ENCODE measurements around the gene TMEM14C. TPM values are rescaled to one million over a fixed set of nuclear protein-coding genes. Genes with fewer than 3 reads are reported as not detected.

TMEM14C gene
- 10 to 100 TPM; 41.5 to 44.2 TPM for total RNA-seq

DNA sequence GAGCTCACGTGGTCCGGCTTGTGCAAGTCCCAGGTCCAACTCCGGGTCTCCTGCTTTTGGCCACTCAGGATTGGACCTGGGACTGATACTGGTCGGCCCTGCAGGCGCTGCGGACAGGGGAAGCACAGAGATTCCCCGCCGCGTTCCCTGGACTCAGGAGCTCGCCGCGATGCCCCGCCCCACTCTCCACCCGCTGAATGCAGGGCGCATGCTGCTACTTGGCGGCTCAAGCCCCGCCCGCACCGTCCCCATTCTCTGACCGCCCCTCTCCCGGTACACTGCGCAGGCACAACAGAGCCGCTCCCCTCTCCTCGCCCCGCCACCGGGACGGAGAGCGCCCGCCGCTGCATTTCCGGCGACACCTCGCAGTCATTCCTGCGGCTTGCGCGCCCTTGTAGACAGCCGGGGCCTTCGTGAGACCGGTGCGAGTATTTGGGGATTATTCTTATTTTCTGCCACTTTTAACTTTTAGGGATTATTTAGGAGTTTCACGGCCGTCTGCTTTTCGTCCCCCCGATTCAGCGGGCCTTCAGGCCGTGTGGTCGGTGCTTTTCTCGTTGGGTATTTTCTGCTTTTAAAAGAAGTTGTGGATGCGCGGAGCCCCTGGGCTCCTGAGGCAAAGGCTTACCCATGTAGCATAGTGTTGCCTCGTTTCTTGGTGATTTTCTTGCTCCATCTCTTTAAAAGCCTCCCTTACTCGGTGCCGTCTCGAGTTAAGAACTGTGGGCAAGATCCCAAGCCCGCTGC, at the start of gene TMEM14C:
Gene TMEM14C (plus strand): TSS at position 251 of the 747 bp plus-strand sequence. CDS start 1,544 bp downstream, outside the sequence.
- H3K27me3 Mint-ChIP-seq, result no peaks in the 10 kb centered on the region
- H3K4me1 Mint-ChIP-seq, result peaks cover 34% of the 10 kb centered on the region
- H3K36me3 Mint-ChIP-seq, result peaks cover 16% of the 10 kb centered on the region
- peak within 1 kb of the TSS; percentile 92 for H3K4me3 Mint-ChIP-seq
- POLR2A ChIA-PET, result interaction anchor here (0.7 to 7.5 kb wide), 5 partner anchors 23 to 194 kb away, joined by 3 to 90 read pairs (median 6); partner anchors contain the start of genes C6orf52, PAK1IP1 and TMEM14B
- ATAC-seq (ENCODE audit: low read depth), result peak; percentile 89
- peaks cover 10% of the 10 kb centered on the region for H3K9me3 Mint-ChIP-seq
- H3K27ac Mint-ChIP-seq, result peak within 1 kb of the TSS; percentile 96
- peak; percentile 84 for DNase-seq

DNA sequence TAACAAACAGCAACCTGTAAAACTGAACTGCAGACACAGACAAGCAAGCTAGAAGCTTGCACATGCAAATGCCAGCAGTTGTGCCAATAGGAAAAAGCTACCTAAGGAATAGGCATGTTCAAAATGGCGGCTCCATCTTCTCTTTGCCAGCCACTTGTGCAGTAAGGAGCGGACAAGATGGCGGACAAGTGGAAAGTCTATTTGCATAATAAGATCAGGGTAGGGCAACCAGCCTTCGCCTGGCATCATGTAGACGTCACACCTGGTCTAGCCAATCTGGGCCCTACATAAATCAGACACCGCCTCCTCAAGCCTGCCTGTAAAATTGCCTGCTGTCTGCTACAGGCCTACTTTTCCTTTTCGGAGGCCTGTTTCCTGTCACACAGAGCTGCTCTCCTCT, 46.5 kb upstream of the TMEM14C start:
- Mint-ChIP-seq H3K27me3 (no peaks in the 10 kb centered on the region), H3K4me3 (no peak overlapping the region), H3K36me3 (peaks cover 8% of the 10 kb centered on the region), H3K4me1 (peaks cover 3% of the 10 kb centered on the region), H3K27ac (no peak overlapping the region), H3K9me3 (peaks cover 3% of the 10 kb centered on the region)
- POLR2A ChIA-PET, result no interaction called here
- DNase-seq (no peak), ATAC-seq (ENCODE audit: low read depth) (no peak)

DNA sequence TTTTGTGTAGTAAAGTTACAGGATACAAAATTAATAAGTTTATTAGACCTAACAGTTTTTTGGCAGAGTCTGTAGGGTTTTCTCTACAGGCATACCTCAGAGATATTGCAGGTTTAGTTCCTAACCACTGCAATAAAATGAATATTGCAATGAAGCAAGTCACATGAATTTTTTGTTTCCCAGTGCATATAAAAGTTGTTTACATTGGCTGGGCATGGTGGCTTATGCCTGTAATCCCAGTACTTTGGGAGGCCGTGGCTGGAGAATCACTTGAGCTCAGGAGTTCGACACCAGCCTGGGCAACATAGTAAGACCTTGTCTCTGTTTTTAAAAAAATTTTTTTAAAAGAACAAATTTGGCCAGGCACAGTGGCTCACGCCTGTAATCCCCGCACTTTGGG, 44.4 kb upstream of the TMEM14C start:
- no peak overlapping the region for H3K4me3 Mint-ChIP-seq
- peaks cover 4% of the 10 kb centered on the region for H3K9me3 Mint-ChIP-seq
- no peaks in the 10 kb centered on the region for H3K27me3 Mint-ChIP-seq
- peaks cover 20% of the 10 kb centered on the region for H3K36me3 Mint-ChIP-seq
- H3K4me1 Mint-ChIP-seq, result peaks cover 20% of the 10 kb centered on the region
- POLR2A ChIA-PET, result interaction anchor here (0.6 kb wide), 1 partner anchor 81 kb away, joined by 4 read pairs; no protein-coding TSS in a partner anchor
- H3K27ac Mint-ChIP-seq, result no peak overlapping the region
- ATAC-seq (ENCODE audit: low read depth) (no peak), DNase-seq (no peak)

DNA sequence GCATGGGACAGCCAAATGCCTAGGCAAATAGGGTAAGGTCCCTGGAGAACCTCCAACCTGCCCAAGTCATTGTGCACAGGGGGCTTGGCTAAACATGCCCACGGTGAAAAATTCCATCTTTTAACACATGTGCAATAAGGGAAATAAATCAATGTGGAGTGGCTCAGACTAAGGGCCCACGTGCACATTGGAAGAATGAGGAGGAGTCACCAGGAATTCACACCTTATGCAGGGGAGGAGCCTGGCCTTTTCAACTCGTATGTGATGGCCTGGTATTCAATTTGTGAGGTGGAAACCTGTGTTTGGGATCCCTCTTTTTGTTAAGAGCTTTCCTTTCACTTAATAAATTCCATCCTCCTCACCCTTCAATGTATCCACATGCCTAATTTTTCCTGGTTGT, 41.1 kb upstream of the TMEM14C start:
- H3K4me1 Mint-ChIP-seq, result peaks cover 40% of the 10 kb centered on the region
- no peak for DNase-seq
- peaks cover 20% of the 10 kb centered on the region for H3K36me3 Mint-ChIP-seq
- peaks cover 2% of the 10 kb centered on the region for H3K9me3 Mint-ChIP-seq
- H3K4me3 Mint-ChIP-seq, result no peak overlapping the region
- ATAC-seq (ENCODE audit: low read depth), result no peak
- no peaks in the 10 kb centered on the region for H3K27me3 Mint-ChIP-seq
- POLR2A ChIA-PET, result interaction anchor here (1.2 to 2.5 kb wide), 2 partner anchors 12 to 14 kb away, joined by 3 to 19 read pairs; partner anchors contain the start of genes C6orf52 and PAK1IP1
- H3K27ac Mint-ChIP-seq, result no peak overlapping the region

DNA sequence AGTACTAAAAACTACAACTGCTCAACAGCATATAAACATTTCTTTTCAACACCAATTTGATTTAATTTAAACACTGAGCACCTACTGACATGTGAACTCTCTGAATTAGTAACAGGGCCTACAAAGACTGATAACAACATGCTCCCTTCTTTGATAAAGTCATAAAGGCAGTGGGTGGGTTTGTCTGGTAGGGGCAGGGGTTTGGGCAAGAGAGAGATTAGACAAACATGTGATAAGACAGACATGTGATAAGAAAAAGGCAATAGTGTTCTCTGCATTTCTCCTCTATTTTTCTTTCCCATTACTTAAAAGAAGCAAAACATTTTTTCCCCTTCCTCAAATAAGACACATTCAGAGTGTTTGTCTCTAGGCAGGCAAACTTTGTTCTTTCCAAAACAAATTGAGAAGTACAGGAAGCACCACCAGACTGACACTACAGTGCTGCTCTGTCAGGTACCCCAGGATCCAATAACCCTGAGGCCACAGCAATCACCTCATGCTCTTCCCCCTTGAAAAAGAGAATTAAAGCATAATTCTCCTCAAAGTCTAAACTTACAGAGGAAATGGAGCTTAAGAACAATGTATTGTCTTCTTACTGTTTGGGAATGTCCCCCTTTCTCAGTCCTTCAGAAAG, 40.4 kb upstream of the TMEM14C start:
- ATAC-seq (ENCODE audit: low read depth), result peak; percentile 61
- Mint-ChIP-seq H3K9me3 (peaks cover 2% of the 10 kb centered on the region), H3K36me3 (peaks cover 20% of the 10 kb centered on the region), H3K4me3 (peak overlapping the region; percentile 40), H3K4me1 (peaks cover 42% of the 10 kb centered on the region), H3K27me3 (no peaks in the 10 kb centered on the region), H3K27ac (peak overlapping the region; percentile 75)
- DNase-seq, result no peak
- POLR2A ChIA-PET, result interaction anchor here (1.2 to 2.5 kb wide), 3 partner anchors 12 to 38 kb away, joined by 3 to 19 read pairs (median 5); partner anchors contain the start of genes C6orf52 and PAK1IP1

DNA sequence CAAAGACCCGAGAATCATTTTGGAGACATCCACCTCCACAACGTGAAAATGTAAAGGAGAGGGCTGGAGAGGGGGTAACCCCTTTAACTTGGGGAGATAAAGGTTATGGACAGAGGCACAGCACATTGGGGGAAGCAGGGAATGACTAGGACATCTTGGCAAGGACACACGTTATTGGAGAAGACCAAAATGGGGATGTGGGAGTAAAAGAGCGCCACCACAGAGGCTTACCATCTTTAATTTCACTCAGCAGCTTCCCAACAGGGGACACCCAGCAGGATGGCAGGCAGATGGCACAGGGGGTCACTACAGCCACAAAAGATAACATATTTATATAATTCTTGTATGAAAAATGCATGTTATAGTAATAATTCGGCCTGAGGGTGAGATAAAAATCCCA, 38.3 kb upstream of the TMEM14C start:
- Mint-ChIP-seq H3K27ac (no peak overlapping the region), H3K27me3 (no peaks in the 10 kb centered on the region), H3K9me3 (peaks cover 2% of the 10 kb centered on the region), H3K36me3 (peaks cover 20% of the 10 kb centered on the region), H3K4me3 (peak overlapping the region; percentile 34), H3K4me1 (peaks cover 41% of the 10 kb centered on the region)
- DNase-seq (no peak), ATAC-seq (ENCODE audit: low read depth) (no peak)
- POLR2A ChIA-PET, result no interaction called here

DNA sequence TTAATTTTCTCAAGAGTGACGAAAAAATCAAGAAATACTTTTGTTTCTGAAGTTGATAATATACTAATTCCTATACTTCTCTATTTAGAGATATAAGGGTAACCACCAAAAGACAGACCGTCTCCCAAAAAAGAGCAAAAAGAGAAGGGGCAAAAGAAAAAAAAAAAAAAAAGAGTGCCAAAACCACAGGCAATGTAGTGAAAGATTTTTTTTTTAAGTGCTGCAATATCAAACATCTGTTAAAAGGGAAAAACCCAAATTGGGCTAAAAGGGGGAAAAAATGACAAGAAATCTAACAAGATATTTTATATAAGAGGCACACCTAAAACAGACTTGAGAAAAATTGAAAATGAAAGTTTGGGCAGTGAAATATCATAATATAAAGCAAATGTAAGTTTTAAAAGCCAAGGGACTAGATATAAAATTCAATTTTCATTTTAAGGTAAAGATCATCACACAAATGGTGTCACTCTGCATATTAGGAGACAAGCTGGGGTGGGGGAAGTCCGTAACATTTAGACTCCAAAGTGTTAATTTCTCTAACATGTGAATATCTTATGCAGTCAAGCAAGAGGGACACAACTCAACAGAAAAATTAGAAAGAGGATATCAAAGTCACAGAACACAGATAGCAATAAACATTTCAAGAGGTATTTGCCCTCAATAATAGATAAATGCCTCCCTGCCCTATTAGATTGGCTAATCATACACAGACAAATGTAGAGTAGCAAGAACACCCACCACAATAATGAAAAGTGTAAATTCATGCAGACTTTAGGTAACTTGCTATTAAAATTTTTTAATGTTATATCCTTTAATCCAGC, 37.6 kb upstream of the TMEM14C start:
- POLR2A ChIA-PET, result interaction anchor here (0.5 kb wide), 1 partner anchor 9 kb away, joined by 5 read pairs; no protein-coding TSS in a partner anchor
- DNase-seq (no peak), ATAC-seq (ENCODE audit: low read depth) (no peak)
- H3K27me3 Mint-ChIP-seq, result no peaks in the 10 kb centered on the region
- H3K9me3 Mint-ChIP-seq, result peaks cover 2% of the 10 kb centered on the region
- no peak overlapping the region for H3K27ac Mint-ChIP-seq
- peaks cover 40% of the 10 kb centered on the region for H3K4me1 Mint-ChIP-seq
- H3K4me3 Mint-ChIP-seq, result peak overlapping the region; percentile 23
- peaks cover 18% of the 10 kb centered on the region for H3K36me3 Mint-ChIP-seq

DNA sequence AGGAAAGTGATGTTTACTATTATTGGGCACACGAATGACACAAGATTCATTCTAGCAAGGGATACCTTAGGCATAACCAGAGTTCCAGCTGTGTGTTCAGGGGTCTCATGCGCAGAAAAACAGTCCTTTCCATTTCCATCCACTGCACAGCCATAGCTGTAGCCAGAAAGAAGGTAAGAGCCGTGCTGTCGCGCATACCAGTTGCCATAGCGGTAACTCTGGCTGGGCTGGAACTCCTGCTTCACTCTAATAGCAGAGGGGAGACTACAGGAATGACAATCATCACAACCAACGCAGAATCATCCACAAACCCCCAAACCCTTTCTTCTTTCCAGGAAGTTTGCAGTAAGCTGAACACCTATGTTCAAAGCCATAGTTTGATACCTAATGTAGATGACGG, 36.0 kb upstream of the TMEM14C start:
- peaks cover 38% of the 10 kb centered on the region for H3K4me1 Mint-ChIP-seq
- peaks cover 9% of the 10 kb centered on the region for H3K36me3 Mint-ChIP-seq
- ATAC-seq (ENCODE audit: low read depth) (no peak), DNase-seq (no peak)
- H3K9me3 Mint-ChIP-seq, result no peaks in the 10 kb centered on the region
- POLR2A ChIA-PET, result interaction anchor here (0.6 kb wide), 1 partner anchor 85 kb away, joined by 5 read pairs; no protein-coding TSS in a partner anchor
- H3K27me3 Mint-ChIP-seq, result no peaks in the 10 kb centered on the region
- H3K4me3 Mint-ChIP-seq, result no peak overlapping the region
- H3K27ac Mint-ChIP-seq, result no peak overlapping the region

DNA sequence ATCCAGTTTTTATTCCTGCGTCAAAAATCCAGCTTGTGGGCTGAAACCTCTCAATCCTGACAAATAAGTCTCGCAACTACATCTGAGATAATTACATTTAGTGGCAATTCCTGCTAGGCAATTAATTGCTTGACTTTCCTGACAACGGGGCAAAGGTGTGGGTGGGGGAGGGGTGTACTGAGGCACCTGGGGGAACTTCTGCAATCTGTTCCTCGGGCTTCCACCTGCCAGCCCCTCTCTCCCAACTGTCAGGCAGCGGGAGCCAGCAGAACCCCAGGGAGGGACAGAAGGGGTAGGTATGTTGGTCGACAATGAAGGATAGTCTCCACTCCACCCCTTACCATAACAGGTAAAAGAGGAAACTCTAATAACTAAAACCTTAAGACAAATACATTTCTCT, 35.3 kb upstream of the TMEM14C start:
- ATAC-seq (ENCODE audit: low read depth), result no peak
- Mint-ChIP-seq H3K36me3 (peaks cover 4% of the 10 kb centered on the region), H3K27ac (no peak overlapping the region), H3K4me1 (peaks cover 33% of the 10 kb centered on the region), H3K4me3 (no peak overlapping the region), H3K9me3 (no peaks in the 10 kb centered on the region), H3K27me3 (no peaks in the 10 kb centered on the region)
- POLR2A ChIA-PET, result interaction anchor here (0.6 kb wide), 1 partner anchor 86 kb away, joined by 5 read pairs; no protein-coding TSS in a partner anchor
- no peak for DNase-seq

DNA sequence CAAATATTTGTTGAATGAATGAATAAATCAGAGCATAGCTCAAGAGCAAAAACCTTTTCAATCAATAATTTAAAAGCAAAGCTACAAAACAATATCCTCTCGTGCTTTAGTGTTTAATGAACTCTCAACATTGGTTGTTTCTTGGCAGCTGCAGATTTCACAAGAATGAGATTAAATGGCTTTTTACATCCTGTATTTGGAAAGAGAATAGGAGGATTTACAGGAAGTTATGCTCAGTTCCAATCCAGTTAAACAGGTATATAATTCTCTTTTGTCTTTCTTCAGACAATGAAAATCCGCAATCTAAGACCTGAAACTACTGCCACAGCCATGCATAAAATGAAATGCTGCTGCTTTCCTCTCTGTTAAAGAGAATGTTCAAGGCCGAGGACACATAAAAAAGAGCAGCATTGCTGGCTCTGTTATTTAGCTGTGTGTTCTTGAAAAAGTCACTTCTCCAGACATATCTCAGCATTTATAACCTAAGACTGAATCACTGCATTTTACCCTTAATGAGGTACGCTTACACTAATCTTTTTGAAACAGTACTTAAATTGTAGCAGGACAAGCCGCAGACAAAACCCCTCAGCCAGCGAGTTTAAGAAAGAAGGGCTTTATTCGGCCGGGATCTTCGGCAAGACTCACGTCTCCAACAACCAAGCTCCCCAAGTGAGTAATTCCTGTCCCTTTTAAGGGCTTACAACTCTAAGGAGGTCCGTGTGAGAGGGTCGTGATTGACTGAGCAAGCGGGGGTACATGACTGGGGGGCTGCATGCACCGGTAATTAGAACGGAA, 32.0 kb upstream of the TMEM14C start:
- Mint-ChIP-seq H3K36me3 (peaks cover 10% of the 10 kb centered on the region), H3K4me3 (no peak overlapping the region), H3K4me1 (peaks cover 17% of the 10 kb centered on the region), H3K27me3 (no peaks in the 10 kb centered on the region), H3K9me3 (peaks cover 2% of the 10 kb centered on the region), H3K27ac (no peak overlapping the region)
- POLR2A ChIA-PET, result no interaction called here
- no peak for ATAC-seq (ENCODE audit: low read depth)
- DNase-seq, result no peak

DNA sequence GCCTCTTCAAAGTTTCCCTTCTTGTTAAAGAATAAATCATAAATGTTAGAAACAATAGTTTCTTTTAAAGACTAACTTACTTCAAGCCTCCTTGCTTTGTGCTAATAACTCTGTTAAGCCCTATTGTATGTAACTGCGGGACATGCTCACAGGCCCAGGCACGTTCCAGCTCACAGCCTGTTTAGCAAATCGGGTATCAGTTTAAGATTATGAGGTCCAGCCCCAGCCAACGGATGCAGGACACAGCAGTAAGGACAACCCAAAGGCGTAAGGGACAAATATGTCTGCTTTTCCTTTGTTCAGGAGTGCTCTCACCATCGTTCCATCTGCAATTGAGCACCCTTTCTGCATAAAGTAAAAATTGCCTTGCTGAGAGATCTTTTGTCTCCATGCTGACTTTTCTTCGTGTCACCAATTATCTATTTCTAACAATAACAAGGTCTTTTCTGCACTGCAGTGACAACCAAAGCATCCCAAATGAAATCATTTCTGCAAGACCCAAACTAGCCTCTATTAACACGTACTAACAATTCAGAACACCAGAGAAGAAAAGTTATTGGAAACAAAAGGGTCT, 29.8 kb upstream of the TMEM14C start:
- POLR2A ChIA-PET, result interaction anchor here (2.2 to 2.7 kb wide), 2 partner anchors 10 to 105 kb away, joined by 11 to 19 read pairs; no protein-coding TSS in a partner anchor
- peak overlapping the region; percentile 99 for H3K27ac Mint-ChIP-seq
- peak overlapping the region; percentile 95 for H3K4me3 Mint-ChIP-seq
- peaks cover 2% of the 10 kb centered on the region for H3K9me3 Mint-ChIP-seq
- peaks cover 17% of the 10 kb centered on the region for H3K36me3 Mint-ChIP-seq
- peaks cover 25% of the 10 kb centered on the region for H3K4me1 Mint-ChIP-seq
- H3K27me3 Mint-ChIP-seq, result no peaks in the 10 kb centered on the region
- no peak for ATAC-seq (ENCODE audit: low read depth)
- no peak for DNase-seq
